GM12864 (cell line): Measurements from ENCODE around the gene HS3ST1.

ENCODE experiments used
- DNase-seq: peaks from one replicate; pipeline ENCODE4 v3.0.0-alpha.2; 2011; ENCODE audit warnings: low read depth
- H3K4me3 ChIP-seq: 2 replicates; pipeline ENCODE4 v1.5.1; 2011; ENCODE audit warnings: mild to moderate bottlenecking, low read depth, low read length, control low read depth
- CTCF ChIP-seq: IDR thresholded peaks from 2 replicates; pipeline ENCODE4 v1.5.1; 2011; ENCODE audit warnings: low read depth, mild to moderate bottlenecking, moderate library complexity, low read length, control low read depth, inconsistent platforms; ENCODE audit errors: missing control alignments

Gene HS3ST1

GRCh38 chr4:11408233-11408967, 20.3 kb downstream of the HS3ST1 start:
- TF ChIP-seq CTCF, result no peak
- H3K4me3 ChIP-seq, result no peak overlapping the region
- DNase-seq, result no peak

DNA sequence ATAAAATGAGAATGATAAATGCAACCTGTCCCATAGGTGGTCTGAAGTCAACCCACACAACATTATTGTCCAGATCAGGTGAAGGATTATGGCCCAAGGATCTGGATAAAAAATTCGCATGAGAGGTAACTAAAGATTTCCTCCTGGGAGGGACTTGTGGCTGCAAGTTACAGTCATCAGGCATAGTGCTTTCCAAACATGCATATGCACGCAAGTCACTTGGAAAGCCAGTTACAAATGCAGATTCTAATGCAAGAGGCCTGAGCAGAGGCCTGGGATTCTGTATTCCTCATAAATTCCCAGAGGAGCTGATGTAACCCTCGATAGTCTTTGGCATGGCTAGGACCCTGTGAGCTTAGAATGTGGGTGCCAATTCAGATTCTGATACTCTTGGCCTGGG, 21.1 kb downstream of the HS3ST1 start:
- H3K4me3 ChIP-seq, result no peak overlapping the region
- no peak for TF ChIP-seq CTCF
- DNase-seq, result no peak

GRCh38 chr4:11404431-11404830, 24.3 kb downstream of the HS3ST1 start:
- no peak for DNase-seq
- H3K4me3 ChIP-seq, result no peak overlapping the region
- no peak for TF ChIP-seq CTCF

- no peak overlapping the region for H3K4me3 ChIP-seq
- DNase-seq, result peak; percentile 53
- TF ChIP-seq CTCF, result no peak
These were observed 26.5 kb downstream of the HS3ST1 start for GRCh38 chr4:11402192-11402591.

DNA sequence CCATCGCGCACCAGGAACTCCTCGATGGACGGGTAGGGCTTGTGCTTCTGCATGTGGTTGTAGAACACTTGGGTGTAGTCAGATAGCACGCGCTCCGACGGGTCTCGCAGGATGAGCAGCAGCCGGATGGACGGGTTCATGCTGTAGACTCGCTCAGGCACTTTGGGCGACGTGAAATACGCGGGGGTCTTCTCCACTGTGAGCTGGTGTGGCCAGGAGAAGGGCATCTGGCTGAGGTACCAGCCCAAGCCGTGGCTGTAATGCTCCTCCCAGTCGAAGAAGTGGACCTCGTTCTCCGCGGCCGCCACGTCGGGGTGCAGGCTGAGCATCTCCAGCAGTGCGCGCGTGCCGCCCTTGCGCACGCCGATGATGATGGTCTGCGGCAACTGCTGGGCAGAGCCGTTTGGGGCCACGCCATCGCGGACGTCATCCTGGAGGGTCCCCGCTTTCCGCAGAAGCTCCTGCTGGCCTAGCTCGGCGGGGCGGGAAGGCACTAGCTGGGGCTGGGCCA, 29.2 kb downstream of the HS3ST1 start:
- H3K4me3 ChIP-seq, result no peak overlapping the region
- no peak for TF ChIP-seq CTCF
- no peak for DNase-seq

DNA sequence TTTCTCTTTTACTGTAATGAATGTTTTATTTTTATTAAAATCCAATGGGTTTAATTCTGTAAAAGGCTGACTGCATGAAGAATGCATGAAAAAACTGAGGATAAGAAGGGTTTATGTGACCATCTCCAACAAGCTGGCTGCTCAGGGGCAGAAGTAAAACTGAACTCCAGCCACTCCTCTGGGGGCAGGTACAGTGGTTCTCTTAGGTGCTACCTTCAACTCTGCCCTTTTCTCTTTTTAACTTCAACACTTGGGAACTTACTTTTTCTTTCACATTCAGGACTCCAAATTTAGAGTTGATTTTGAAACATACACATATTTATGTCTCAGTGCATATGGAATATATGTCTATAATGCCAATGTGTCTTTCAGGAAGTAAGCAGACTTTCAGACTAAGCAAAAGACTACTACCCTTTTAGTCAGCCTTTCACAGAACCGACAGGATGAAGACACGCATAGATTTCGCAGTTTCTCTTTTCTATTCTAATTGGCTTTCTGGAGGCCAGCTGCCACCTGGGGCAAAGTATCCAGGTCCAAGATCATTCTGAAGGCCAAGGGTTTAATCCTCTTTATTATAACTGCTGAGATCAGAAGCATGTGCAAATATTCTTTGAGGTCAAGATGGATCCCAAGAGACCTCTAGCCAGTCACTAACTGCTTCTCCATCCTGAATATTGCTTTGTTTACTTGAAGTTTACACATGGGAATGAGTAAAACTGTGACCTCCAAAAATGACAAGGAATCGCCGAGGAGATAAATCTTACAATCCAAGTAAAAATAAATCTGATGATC, 30.7 kb downstream of the HS3ST1 start:
- no peak for TF ChIP-seq CTCF
- DNase-seq, result no peak
- no peak overlapping the region for H3K4me3 ChIP-seq
